AG10803 (cell line): Measurements from ENCODE around the gene SH3GL3.

Source experiments
- DNase-seq: peaks from one replicate; pipeline ENCODE4 v3.0.0; 2010; ENCODE audit warnings: low read depth
- H3K4me3 ChIP-seq: 2 replicates; pipeline ENCODE4 v1.5.1; 2011; ENCODE audit warnings: mild to moderate bottlenecking, low read length, control low read depth
- TF ChIP-seq, protein P1 (sequence below): conservative IDR thresholded peaks from 2 replicates; pipeline ENCODE4 v1.5.1; 2011; ENCODE audit warnings: mild to moderate bottlenecking, low read length, control low read depth, inconsistent platforms

Gene SH3GL3

DNA sequence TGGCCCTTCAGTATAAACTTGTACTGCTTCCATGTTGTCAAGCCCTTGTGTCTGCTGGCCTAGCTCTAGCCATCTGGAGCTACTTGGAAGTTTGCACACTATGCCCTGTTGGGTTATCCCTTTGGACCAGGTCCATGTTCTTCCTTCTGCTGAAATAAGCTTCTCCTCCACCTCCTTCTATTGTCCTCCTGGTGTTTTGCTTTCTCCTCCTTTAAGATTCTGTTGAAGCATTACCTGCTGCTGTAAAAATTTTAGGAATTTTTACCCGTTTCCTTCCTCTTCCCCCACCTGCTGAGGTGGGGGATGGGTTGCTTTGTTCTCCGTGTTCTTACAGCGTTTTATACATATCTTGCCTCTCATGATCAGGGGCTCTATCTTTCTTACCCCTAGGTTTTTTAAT, 51.7 kb downstream of the SH3GL3 start:
- DNase-seq, result no peak
- TF ChIP-seq, protein P1, sequence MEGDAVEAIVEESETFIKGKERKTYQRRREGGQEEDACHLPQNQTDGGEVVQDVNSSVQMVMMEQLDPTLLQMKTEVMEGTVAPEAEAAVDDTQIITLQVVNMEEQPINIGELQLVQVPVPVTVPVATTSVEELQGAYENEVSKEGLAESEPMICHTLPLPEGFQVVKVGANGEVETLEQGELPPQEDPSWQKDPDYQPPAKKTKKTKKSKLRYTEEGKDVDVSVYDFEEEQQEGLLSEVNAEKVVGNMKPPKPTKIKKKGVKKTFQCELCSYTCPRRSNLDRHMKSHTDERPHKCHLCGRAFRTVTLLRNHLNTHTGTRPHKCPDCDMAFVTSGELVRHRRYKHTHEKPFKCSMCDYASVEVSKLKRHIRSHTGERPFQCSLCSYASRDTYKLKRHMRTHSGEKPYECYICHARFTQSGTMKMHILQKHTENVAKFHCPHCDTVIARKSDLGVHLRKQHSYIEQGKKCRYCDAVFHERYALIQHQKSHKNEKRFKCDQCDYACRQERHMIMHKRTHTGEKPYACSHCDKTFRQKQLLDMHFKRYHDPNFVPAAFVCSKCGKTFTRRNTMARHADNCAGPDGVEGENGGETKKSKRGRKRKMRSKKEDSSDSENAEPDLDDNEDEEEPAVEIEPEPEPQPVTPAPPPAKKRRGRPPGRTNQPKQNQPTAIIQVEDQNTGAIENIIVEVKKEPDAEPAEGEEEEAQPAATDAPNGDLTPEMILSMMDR, result no peak
- no peak overlapping the region for H3K4me3 ChIP-seq

DNA sequence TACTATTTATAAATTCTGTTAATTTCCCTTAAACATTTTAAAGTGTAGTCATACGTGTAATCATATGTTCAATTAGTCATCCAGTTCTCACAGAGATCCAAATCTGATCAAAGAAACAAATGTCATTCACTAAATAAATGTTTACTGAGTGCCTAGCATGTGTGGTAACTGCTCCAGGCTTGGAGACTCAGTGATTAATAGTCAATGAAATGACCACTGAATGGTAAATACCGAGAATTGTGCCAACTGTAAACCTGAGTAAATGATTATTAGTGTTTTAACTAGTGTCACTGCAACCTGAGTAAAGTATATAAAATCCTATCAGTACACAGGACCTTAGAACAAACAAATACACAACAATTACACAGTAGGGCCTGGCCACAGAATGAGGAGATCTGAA, 52.3 kb downstream of the SH3GL3 start:
- TF ChIP-seq, protein P1, result no peak
- no peak overlapping the region for H3K4me3 ChIP-seq
- DNase-seq, result no peak

DNA sequence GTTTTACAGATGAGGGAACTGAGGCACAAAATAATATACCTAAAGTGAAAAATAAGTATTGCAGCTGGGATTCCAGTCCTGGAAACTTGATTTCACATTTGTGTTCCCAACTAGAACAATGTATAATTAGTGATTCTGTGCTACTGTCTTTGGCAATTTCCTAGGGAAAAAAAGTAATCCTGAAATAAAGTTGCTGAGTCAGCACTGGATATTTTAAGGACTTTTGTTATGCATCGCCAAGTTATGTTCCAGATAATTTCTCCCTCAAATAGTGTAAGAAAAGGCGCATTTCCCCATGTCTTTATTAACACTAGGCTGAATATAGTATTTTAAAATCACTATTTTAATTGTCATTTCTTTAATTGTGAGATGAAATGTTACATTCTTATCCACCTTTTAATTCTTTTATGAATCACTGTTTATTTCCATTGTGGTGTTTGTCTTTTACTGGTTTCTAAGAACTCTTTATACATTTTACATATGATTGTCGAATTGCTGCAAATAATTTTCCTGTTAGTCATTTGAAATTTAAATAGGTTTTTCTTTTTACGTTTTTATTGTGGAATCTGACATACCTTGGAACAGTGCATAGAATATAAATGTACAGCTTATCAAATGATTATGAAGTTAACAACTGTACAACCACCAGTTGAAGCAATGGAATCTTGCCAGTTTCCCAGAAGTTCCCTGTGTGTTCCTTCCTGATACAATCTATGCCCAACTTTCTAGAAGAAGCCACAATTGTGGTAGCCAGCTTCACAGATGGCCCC, 56.6 kb downstream of the SH3GL3 start:
- TF ChIP-seq, protein P1, result no peak
- DNase-seq, result no peak
- no peak overlapping the region for H3K4me3 ChIP-seq

DNA sequence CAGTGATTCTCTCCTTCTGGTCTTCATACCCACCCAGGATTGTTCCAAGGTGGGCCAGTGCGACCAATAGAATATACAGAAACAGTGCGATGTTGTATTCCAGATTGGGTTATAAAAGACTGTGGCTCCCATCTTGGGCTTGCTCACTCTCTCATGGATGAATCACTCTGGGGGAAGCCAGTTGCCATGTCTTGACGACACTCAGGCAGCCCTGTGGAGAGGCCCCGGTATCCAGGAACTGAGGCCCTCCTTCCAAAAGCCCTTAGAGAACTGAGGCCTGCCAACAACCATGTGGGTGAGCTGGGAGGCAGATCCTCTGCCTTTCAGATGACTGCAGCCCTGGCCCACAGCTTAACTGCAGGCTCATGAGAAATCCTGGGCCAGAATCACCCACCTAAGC, 57.2 kb downstream of the SH3GL3 start:
- DNase-seq, result no peak
- H3K4me3 ChIP-seq, result no peak overlapping the region
- TF ChIP-seq, protein P1, result no peak

DNA sequence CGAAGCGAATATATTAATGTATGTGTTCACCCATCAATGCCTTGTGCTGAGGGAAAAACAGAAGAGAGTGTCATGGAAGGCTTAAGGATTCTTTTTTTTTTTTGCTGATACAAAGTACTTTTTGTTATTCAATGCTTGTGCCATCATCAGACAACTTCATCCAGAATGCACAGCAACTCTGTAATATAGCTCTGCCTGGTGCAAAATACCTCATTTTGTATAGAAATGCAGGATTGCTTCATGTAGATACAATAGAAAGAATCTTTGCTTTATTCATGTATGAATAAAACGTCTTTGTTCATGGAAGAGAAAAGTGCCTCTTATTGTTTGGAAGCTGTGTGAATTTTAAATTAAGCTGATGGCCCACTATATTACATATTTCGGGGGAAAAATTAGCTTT, 62.9 kb downstream of the SH3GL3 start:
- no peak overlapping the region for H3K4me3 ChIP-seq
- DNase-seq, result no peak
- TF ChIP-seq, protein P1, result no peak

DNA sequence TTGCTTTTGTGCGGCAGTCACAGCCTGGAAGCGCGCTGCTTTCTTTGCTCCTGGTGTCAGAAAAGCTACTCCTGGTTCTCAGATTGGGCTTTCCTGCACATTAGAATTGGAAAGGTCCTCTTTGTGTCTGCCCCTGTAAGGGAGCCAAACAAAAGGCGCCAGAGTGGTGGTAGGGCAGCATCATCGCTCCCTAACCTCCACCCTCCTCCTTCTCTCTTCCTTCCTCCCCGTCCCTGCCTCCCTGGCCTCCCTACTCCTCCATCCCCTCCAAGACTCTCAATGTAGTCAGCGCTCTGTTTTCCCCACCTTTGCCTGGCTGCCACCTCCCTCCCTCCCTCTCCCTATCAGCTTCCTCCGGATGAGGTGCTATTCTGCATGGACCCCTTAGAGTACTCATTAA, 65.3 kb downstream of the SH3GL3 start:
- DNase-seq, result no peak
- H3K4me3 ChIP-seq, result no peak overlapping the region
- TF ChIP-seq, protein P1, result no peak

DNA sequence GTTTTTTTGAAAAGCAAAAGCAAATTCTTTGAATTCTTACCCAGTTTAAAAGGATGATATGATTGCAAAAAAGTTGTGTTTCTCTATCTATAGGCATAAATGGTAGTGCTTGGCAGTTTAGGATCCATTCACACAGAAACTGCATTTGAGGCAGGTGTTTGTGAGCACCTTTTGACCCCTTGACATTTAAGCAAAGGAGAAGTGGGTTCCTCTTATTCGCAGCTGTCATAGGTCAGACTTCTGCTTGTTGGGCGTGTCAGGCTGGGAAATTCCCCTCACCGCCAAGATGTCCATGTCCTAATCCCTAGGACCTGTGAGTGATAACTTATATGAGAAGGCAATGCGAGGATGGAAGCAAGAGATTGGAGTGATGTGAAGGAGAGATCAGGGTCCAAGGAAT, 67.4 kb downstream of the SH3GL3 start:
- no peak for DNase-seq
- no peak overlapping the region for H3K4me3 ChIP-seq
- TF ChIP-seq, protein P1, result no peak
